Measurements from ENCODE around the gene GOLGA6L2. TPM values are rescaled to one million over a fixed set of nuclear protein-coding genes. Genes with fewer than 3 reads are reported as not detected.

The GOLGA6L2 gene, protein sequence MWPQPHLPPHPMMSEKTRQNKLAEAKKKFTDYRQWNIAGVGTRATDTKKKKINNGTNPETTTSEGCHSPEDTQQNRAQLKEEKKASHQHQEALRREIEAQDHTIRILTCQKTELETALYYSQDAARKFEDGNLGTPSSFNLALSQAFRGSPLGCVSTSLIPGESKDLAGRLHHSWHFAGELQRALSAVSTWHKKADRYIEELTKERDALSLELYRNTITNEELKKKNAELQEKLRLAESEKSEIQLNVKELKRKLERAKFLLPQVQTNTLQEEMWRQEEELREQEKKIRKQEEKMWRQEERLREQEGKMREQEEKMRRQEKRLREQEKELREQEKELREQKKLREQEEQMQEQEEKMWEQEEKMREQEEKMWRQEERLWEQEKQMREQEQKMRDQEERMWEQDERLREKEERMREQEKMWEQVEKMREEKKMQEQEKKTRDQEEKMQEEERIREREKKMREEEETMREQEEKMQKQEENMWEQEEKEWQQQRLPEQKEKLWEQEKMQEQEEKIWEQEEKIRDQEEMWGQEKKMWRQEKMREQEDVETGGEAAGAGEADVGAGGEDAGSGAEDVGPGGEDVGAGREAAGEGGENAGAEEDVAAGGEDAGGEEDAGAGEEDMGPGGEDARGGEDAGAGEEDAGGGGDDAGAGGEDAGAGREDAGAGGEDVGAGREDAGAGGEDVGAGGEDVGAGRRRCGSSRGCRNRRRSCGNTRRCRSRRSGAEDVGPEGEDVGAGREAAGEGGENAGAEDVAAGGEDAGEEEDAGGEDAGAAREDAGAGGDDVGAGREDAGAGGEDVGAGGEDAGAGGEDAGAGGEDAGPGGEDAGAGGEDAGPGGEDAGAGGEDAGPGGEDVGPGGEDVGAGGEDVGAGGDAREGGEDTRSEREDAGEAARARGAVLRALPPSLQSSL
- total RNA-seq, result not detected

- Mint-ChIP-seq H3K9me3 (ENCODE audit: low read depth) (no peaks in the 10 kb centered on the region), H3K36me3 (ENCODE audit: low read depth) (no peaks in the 10 kb centered on the region), H3K27me3 (peaks cover 2% of the 10 kb centered on the region), H3K4me1 (no peaks in the 10 kb centered on the region), H3K4me3 (no peak within 1 kb of the TSS), H3K27ac (no peak within 1 kb of the TSS)
- no peak for ATAC-seq
- intact Hi-C loops (cut with DNase I, micrococcal nuclease), result no loop called here
- DNase-seq, result peak; percentile 44
- CTCF ChIA-PET, result no interaction called here
- POLR2A ChIA-PET, result no interaction called here
Observed at GRCh38 chr15:23447107-23447500, at the start of gene GOLGA6L2. Gene GOLGA6L2 (minus strand): TSS chr15:23447243. CDS start chr15:23447181, 62 bp downstream.

DNA sequence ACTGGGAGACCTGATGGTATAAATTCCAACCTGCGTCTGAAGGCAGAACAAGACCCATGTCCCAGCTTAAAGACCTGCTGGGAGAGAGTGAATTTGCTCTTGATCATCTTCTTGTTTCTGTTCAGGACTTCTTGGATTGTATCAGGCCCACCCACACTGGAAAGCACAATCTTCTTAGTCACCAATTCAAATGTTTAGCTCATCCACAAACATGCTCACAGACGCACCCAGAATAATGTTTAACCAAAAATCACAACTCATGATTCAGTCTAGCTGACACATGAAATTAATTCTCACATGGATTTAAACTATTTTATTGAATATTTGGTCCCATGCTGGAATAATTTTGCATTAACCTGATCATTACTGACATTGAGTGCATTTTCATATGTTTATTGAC is 37.8 kb upstream of the GOLGA6L2 start:
- Mint-ChIP-seq H3K9me3 (ENCODE audit: low read depth) (no peaks in the 10 kb centered on the region), H3K27me3 (peaks cover 7% of the 10 kb centered on the region), H3K4me3 (no peak overlapping the region), H3K4me1 (no peaks in the 10 kb centered on the region), H3K27ac (no peak overlapping the region), H3K36me3 (ENCODE audit: low read depth) (no peaks in the 10 kb centered on the region)
- intact Hi-C loops (cut with DNase I, micrococcal nuclease), result no loop called here
- DNase-seq (no peak), ATAC-seq (no peak)
- ChIA-PET CTCF (no interaction called here), POLR2A (no interaction called here)

DNA sequence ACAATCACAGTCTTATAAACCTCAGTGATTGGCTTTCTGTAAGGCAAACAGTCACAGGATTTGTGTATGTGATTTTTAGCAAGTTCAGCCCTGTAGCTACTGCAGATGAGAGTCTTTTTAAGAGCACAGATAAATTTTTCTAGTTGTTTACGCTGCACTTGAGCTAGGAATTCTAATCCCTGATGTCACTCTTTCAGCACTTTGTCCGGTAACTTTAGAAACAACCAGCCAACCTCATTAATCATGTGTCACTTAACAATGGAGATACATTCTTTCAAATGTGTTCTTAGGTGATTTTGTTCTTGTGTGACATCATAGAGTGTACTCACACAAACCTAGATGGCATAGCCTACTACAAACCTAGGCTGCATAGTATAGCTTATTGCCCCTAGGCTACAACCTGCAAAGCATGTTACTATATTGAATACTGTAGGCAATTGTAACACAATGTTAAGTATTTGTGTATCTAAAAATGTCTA is 36.8 kb upstream of the GOLGA6L2 start:
- DNase-seq (no peak), ATAC-seq (no peak)
- no peaks in the 10 kb centered on the region for H3K9me3 Mint-ChIP-seq (ENCODE audit: low read depth)
- intact Hi-C loops (cut with DNase I, micrococcal nuclease), result no loop called here
- no peaks in the 10 kb centered on the region for H3K4me1 Mint-ChIP-seq
- peaks cover 5% of the 10 kb centered on the region for H3K27me3 Mint-ChIP-seq
- ChIA-PET POLR2A (no interaction called here), CTCF (interaction anchor here (0.6 to 0.8 kb wide), 2 partner anchors 12 to 1359 kb away, joined by 3 read pairs; no protein-coding TSS in a partner anchor)
- no peak overlapping the region for H3K4me3 Mint-ChIP-seq
- H3K36me3 Mint-ChIP-seq (ENCODE audit: low read depth), result no peaks in the 10 kb centered on the region
- H3K27ac Mint-ChIP-seq, result no peak overlapping the region

GRCh38 chr15:23482764-23483489 is 35.9 kb upstream of the GOLGA6L2 start:
- H3K4me1 Mint-ChIP-seq, result no peaks in the 10 kb centered on the region
- H3K27me3 Mint-ChIP-seq, result peaks cover 5% of the 10 kb centered on the region
- intact Hi-C loops (cut with DNase I, micrococcal nuclease), result no loop called here
- POLR2A ChIA-PET, result no interaction called here
- CTCF ChIA-PET, result interaction anchor here (0.8 kb wide), 1 partner anchor 1360 kb away, joined by 3 read pairs; no protein-coding TSS in a partner anchor
- H3K27ac Mint-ChIP-seq, result no peak overlapping the region
- H3K9me3 Mint-ChIP-seq (ENCODE audit: low read depth), result no peaks in the 10 kb centered on the region
- ATAC-seq (no peak), DNase-seq (no peak)
- H3K36me3 Mint-ChIP-seq (ENCODE audit: low read depth), result no peaks in the 10 kb centered on the region
- H3K4me3 Mint-ChIP-seq, result no peak overlapping the region

DNA sequence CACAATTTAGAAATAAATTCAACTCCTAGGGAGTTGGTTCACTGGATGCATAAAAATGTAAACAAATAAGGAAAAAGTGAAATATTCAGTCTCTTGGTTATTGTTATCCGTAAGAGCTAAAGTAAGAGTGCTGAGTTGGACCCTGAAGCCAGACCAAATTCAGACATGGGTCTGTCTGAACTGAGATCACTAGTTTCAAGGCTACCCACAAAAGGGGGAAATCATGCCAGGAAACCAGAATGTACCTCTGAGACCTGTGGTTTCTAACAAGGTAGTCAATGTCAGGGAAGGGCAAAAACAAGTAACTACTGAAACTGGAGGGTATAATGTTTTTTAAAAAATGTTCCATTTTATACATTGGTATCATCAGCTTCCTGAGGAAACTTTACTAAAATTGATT is 35.2 kb upstream of the GOLGA6L2 start:
- Mint-ChIP-seq H3K27ac (no peak overlapping the region), H3K4me3 (no peak overlapping the region), H3K9me3 (ENCODE audit: low read depth) (no peaks in the 10 kb centered on the region), H3K27me3 (peaks cover 5% of the 10 kb centered on the region), H3K4me1 (no peaks in the 10 kb centered on the region), H3K36me3 (ENCODE audit: low read depth) (no peaks in the 10 kb centered on the region)
- no peak for ATAC-seq
- intact Hi-C loops (cut with DNase I, micrococcal nuclease), result no loop called here
- no peak for DNase-seq
- ChIA-PET POLR2A (no interaction called here), CTCF (interaction anchor here (0.6 kb wide), 1 partner anchor 114 kb away, joined by 4 read pairs; no protein-coding TSS in a partner anchor)

DNA sequence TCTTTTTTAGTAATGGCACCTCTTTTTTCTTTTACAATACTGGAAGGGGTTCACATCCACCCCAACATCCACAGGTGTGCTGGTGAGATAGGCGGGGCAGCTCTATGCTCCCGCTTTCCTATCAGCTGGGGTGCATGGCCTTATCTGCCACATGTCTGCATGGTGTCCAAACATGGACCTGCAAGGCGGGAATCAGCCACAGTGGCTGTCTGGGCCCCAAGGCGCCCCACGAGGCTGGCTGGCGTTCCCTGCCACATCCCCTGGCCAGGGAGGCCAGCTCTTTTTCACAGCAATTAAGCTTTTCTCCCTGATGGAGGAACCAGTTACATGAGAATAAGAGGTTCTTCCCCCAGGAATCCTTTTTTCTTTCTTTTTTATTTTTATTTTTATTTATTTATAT is 30.9 kb upstream of the GOLGA6L2 start:
- no peak overlapping the region for H3K27ac Mint-ChIP-seq
- H3K9me3 Mint-ChIP-seq (ENCODE audit: low read depth), result no peaks in the 10 kb centered on the region
- ATAC-seq, result no peak
- DNase-seq, result no peak
- intact Hi-C loops (cut with DNase I, micrococcal nuclease), result no loop called here
- H3K4me1 Mint-ChIP-seq, result no peaks in the 10 kb centered on the region
- no peak overlapping the region for H3K4me3 Mint-ChIP-seq
- no peaks in the 10 kb centered on the region for H3K27me3 Mint-ChIP-seq
- CTCF ChIA-PET, result no interaction called here
- no peaks in the 10 kb centered on the region for H3K36me3 Mint-ChIP-seq (ENCODE audit: low read depth)
- POLR2A ChIA-PET, result no interaction called here

DNA sequence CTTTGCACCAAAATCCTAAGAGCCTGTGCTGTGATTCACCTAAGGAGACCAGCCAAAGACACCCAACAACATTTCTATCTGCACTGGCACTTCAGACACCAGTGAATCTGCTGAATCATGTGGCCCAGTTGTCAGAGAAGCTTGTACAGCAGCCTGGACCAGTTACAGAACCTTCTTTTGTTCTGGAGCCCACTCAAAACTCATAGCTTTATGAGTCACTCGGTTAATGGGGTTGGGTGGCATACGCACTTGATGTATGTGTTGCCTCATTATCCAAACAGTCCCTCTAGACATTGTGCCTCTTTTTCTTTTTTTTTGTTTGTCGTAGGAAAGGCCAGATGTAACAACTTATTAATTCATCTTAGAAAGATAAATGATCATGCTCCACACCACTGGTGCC is 25.6 kb upstream of the GOLGA6L2 start:
- no peaks in the 10 kb centered on the region for H3K4me1 Mint-ChIP-seq
- intact Hi-C loops (cut with DNase I, micrococcal nuclease), result no loop called here
- ChIA-PET POLR2A (no interaction called here), CTCF (no interaction called here)
- no peaks in the 10 kb centered on the region for H3K9me3 Mint-ChIP-seq (ENCODE audit: low read depth)
- H3K27me3 Mint-ChIP-seq, result no peaks in the 10 kb centered on the region
- no peak overlapping the region for H3K27ac Mint-ChIP-seq
- ATAC-seq, result no peak
- no peak overlapping the region for H3K4me3 Mint-ChIP-seq
- DNase-seq, result no peak
- no peaks in the 10 kb centered on the region for H3K36me3 Mint-ChIP-seq (ENCODE audit: low read depth)

GRCh38 chr15:23472033-23472432 is 25.0 kb upstream of the GOLGA6L2 start:
- Mint-ChIP-seq H3K27me3 (peaks cover 2% of the 10 kb centered on the region), H3K9me3 (ENCODE audit: low read depth) (no peaks in the 10 kb centered on the region), H3K4me1 (no peaks in the 10 kb centered on the region), H3K27ac (no peak overlapping the region), H3K4me3 (no peak overlapping the region), H3K36me3 (ENCODE audit: low read depth) (no peaks in the 10 kb centered on the region)
- intact Hi-C loops (cut with DNase I, micrococcal nuclease), result no loop called here
- CTCF ChIA-PET, result no interaction called here
- DNase-seq (no peak), ATAC-seq (no peak)
- POLR2A ChIA-PET, result no interaction called here

DNA sequence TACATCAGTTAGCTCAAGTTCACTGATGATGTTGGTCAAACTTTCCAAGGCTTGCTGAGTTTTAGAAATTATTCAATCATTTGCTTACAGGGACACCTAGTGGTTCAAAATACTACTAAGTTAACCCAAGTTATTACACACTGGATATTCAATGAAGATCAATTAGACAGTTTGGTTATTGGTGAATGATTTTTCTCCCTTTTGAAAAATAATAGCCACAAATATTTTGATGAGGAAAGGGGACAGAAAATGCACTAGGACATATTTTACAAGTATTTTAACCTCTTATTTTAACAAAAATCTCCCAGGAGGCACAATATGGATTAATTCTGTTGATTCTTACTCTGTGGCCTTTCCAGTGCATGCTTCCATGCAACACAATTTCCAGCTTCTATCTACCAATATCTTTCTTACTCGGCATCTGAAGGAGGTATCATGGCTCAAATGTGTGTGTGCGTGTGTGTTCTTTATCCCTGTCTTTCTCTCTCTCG is 20.1 kb upstream of the GOLGA6L2 start:
- Mint-ChIP-seq H3K27ac (no peak overlapping the region), H3K4me3 (no peak overlapping the region), H3K27me3 (peaks cover 6% of the 10 kb centered on the region), H3K9me3 (ENCODE audit: low read depth) (no peaks in the 10 kb centered on the region), H3K36me3 (ENCODE audit: low read depth) (no peaks in the 10 kb centered on the region), H3K4me1 (no peaks in the 10 kb centered on the region)
- intact Hi-C loops (cut with DNase I, micrococcal nuclease), result loop anchor here (10.0 kb wide), 2 partner anchors 48 to 432 kb away; partner anchors contain the start of gene TUBGCP5 (in 1 of the 2)
- ATAC-seq (no peak), DNase-seq (no peak)
- CTCF ChIA-PET, result no interaction called here
- POLR2A ChIA-PET, result no interaction called here

DNA sequence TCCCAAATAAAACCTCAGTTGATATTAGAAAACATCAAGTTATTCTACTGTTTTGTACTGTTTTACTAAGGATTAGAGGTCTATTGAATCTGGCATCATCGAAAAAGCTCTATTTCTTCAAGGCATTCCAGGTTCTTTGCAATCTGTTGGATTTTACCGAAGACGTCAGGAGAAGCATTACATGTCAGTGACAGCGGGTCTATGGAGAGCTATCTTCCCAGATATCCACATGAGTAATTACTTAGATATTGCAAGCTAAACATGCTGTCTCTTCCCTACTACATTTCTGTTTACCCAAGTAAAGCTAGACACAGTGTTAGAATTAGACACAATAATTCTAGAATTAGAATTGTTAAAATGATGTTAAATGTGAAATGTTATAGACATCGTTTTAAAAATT is 10.8 kb upstream of the GOLGA6L2 start:
- no peak overlapping the region for H3K27ac Mint-ChIP-seq
- no peak for ATAC-seq
- H3K9me3 Mint-ChIP-seq (ENCODE audit: low read depth), result no peaks in the 10 kb centered on the region
- no peaks in the 10 kb centered on the region for H3K4me1 Mint-ChIP-seq
- DNase-seq, result no peak
- intact Hi-C loops (cut with DNase I, micrococcal nuclease), result no loop called here
- no peak overlapping the region for H3K4me3 Mint-ChIP-seq
- H3K36me3 Mint-ChIP-seq (ENCODE audit: low read depth), result no peaks in the 10 kb centered on the region
- POLR2A ChIA-PET, result no interaction called here
- CTCF ChIA-PET, result no interaction called here
- H3K27me3 Mint-ChIP-seq, result peaks cover 4% of the 10 kb centered on the region
